Hematopoietic multipotent progenitor cell treated with erythropoietin and hydrocortisone succinate and interleukin-3 and kit ligand, for 8 days (in vitro differentiated cells): ENCODE results near the gene MRPL58.
A peak's percentile ranks its signal among the peaks of the same experiment; 100 is the strongest.
"Not testable (repeated sequence)": the region's sequence is repeated elsewhere in the genome, so short reads cannot be mapped to it uniquely, and the experiment has no call there.

Experiments used
- DNase-seq: peaks from one replicate; pipeline ENCODE4 v3.0.0-alpha.2; 2015

Gene MRPL58

DNA sequence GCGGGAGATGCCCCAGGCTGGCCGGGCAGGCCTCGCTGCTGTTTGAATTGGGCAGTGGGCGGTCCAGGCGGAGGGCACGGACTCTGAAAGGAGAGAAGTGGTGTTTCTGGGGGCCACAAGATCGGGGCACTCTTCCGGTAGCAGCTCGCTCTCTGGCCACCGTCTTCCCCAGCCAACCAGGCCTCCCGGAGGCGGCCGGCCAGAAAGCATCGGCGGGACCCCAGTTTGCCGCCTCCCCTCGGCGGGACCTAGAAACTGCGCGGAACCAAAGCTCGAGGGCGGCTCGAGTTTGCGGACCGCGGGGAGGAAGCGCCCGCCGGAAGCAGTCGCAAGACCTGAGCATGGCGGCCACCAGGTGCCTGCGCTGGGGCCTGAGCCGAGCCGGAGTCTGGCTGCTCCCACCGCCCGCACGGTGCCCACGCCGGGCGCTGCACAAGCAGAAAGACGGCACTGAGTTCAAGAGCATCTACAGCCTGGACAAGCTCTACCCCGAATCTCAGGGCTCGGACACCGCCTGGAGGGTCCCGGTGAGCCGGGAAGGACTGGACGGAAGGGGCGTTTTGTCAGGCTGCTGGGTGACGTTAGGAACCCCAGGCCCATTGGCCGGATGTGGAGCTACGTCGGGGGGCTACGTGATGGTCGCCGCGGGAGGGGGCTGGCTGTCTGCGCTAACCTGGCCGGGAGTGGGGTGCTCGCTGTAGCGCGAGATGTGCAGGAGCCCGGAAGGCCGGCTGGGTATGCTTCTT is at the start of gene MRPL58:
MRPL58 (plus strand) TSS at position 325 of the 746 bp plus-strand sequence; CDS start at position 342, 17 bp downstream.
- peak; percentile 88 for DNase-seq

- DNase-seq, result no peak
Observed at GRCh38 chr17:74963656-74964055, 48.8 kb upstream of the MRPL58 start.

DNA sequence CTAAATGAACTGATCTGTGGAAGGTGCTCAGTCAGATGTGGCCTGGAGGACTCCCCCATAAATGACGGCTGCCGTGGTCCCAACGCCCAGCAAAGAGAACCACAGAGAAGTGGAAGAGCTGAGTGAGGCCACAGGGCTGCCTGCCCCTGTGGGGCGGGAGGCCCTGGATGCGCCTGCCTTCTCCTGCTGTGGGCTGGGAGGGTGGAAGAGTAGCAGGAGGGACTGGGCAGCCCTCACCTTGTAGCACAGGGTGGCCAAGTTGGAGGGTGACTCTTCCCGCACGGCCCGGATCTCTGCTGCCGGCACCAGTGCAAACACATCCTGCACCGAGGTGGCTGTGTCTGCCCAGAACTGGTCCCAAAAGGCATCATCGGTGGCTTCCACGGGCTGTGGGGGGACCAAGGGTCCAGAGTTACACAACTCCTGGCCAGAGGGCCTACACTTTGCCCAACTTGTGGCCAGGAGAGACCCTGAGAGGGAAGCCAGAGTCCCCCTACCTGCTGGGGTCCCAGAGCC is 48.2 kb upstream of the MRPL58 start:
- no peak for DNase-seq

- DNase-seq, result no peak
Observed at GRCh38 chr17:74964988-74965622, 47.4 kb upstream of the MRPL58 start.

GRCh38 chr17:74968361-74968780 is 44.1 kb upstream of the MRPL58 start:
- no peak for DNase-seq

DNA sequence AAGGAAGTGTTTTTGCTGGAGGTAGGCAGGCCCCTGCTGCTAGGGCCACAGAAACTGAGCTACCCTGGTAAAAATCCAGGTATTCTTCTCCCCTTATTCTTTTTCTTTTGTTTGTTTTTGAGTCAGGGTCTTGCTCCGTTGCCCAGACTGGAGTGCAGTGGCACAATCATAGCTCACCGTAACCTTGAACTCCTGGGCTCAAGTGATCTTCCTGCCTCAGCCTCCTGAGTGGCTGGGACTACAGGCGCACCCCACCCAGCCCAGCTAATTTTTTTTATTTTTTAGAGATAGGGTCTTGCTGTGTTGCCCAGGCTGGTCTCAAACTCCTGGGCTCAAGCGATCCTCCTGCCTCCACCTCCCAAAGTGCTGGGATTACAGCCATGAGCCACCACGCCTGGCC is 43.0 kb upstream of the MRPL58 start:
- DNase-seq, result not testable (repeated sequence)

DNA sequence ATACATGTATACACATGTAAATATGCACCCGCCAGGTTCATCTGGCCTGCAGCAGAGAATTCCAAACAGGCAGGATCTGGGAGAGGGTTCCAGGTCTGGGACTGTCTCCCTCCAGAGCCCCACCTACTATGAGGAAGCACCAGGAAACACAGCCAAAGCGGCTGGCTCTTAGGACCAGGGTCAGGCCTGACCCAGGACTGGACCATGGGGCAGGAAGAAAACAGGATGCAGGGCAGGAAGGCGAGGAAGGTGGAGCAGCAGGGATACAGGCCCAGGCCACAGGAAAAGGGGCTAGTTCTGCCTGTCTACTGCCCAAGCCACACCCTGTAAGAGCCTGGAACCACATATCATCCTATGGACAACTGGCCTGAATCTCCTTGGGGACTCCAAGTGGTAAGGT is 42.1 kb upstream of the MRPL58 start:
- no peak for DNase-seq

- no peak for DNase-seq
Observed at GRCh38 chr17:74971069-74971841, 41.2 kb upstream of the MRPL58 start.

- no peak for DNase-seq
Observed at GRCh38 chr17:74971842-74972106, 40.7 kb upstream of the MRPL58 start.

DNA sequence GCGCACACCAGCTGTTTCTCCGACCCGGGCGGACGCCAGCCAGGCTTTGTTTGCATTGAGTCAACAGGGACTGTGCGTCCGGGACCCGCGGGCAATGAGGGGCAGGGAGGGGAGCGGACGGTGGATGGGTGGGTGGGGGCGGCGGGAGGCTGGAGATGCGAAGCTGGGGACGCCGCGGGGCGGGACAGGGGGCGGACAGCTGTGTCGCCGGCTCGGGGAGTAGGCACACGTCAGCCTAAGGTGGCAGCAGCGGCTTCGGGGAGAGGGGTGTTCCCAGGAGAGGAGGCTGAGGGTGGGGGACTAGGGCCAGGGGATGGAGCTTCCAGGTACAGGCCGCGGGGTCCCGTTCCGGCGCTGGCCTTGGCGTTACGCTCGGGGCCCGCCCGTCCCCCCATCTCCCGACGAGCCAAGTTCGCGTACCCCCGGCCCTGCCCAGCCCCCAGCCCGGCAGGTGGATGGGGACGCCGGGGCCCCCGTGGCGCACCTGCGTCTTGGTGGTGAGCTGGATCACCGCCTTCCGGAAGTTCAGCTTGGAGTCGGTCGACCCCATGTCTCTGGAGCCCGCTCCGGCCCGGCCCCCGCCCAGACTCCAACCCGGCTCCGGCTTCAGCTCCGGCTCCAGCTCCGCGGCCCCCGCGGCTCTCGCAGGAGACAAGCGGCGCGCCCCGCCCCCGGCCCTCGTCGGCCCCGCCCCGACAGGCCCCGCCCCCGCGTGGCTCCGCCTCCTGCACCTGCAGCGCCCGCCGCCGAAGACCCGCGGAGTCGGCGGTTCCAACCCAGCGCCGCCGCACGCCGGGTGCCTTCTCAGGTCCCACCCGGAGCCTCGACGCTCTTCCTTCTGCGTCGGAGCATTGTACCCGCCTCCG is 40.1 kb upstream of the MRPL58 start, which contains the start of gene HID1:
HID1 (minus strand) TSS at position 653 of the 866 bp plus-strand sequence; CDS start at position 550, 103 bp downstream.
- DNase-seq, result no peak

- DNase-seq, result no peak
Observed at GRCh38 chr17:74972973-74973328, 39.5 kb upstream of the MRPL58 start.

GRCh38 chr17:74975943-74976342 is 36.5 kb upstream of the MRPL58 start:
- no peak for DNase-seq

- DNase-seq, result no peak
Observed at GRCh38 chr17:74977802-74978201, 34.7 kb upstream of the MRPL58 start.

GRCh38 chr17:74978240-74978639 is 34.2 kb upstream of the MRPL58 start:
- no peak for DNase-seq

DNA sequence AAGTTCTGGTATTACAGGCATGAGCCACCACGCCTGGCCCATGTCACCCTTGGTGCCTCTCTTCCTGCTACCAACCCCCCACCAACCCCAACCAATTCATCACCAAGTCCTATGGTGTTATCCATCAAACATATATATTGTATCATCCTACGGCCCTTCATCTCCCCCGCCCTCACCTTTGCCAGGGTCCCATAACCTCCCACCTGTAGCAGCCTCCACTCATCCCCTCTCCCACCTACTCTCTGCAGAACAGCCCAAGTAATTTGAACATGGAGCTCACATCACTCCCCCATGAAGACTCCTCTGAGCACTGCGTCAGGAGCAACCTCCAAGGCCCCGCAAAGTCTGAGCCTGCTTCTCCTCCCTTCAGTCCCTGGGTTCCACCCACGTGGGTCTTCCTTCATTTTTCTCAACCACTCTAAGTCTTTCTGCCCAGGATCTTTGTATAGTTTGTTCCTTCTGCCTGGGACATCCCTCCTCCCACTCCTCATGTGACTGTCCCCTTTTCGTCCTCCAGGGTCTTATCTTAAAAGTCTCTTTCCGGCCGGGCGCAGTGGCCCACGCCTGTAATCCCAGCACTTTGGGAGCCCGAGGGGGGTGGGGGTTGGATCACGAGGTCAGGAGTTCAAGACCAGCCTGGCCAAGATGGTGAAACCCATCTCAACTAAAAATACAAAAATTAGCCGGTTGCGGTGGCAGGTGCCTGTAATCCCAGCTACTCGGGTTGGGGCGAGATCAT is 32.9 kb upstream of the MRPL58 start:
- no peak for DNase-seq

GRCh38 chr17:74981318-74981978 is 31.0 kb upstream of the MRPL58 start:
- no peak for DNase-seq

GRCh38 chr17:74981979-74982662 is 30.3 kb upstream of the MRPL58 start:
- peak; percentile 33 for DNase-seq

DNA sequence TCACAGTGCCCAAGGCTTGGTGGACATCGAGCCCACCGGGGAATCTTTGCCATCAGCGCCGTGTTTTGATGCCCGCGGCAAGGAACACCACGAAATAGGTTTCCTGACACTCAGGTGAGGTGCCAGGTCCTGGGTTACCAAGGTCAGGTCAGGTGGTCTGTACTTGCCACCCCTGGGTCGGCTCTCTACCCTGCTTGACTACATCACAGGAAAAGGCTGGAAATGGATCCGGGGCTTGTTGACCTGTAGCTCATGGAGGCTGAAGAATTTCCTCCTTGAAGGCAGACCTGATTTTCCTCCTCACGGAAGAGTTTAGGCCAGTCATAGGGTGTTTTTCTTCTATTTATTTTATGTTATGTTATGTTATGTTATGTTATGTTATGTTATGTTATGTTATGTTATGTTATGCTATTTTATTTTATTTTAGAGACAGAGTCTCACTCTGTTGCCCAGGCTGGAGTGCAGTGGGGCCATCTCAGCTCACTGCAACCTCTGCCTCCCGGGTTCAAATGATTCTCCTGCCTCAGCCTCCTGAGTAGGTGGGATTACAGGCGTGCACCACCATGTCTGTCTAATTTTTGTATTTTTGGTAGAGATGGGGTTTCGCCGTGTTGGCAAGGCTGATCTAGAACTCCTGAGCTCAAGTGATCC is 29.7 kb upstream of the MRPL58 start:
- not testable (repeated sequence) for DNase-seq

DNA sequence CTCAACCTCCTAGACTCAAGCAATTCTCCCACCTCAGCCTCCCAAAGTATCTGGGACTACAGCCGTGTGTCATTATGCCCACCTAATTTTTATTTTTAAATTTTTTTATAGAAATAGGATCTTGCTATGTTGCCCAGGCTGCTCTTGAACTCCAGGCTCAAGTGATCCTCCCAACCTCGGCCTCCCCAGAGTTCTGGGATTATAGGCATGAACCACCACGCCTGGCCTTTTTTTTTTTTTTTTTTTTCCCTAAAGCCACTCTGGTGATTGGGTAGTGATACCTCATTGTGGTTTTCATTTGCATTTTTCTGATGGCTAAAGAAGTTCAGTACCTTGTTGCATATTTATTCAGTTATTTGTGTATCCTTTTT is 26.3 kb upstream of the MRPL58 start:
- DNase-seq, result no peak

DNA sequence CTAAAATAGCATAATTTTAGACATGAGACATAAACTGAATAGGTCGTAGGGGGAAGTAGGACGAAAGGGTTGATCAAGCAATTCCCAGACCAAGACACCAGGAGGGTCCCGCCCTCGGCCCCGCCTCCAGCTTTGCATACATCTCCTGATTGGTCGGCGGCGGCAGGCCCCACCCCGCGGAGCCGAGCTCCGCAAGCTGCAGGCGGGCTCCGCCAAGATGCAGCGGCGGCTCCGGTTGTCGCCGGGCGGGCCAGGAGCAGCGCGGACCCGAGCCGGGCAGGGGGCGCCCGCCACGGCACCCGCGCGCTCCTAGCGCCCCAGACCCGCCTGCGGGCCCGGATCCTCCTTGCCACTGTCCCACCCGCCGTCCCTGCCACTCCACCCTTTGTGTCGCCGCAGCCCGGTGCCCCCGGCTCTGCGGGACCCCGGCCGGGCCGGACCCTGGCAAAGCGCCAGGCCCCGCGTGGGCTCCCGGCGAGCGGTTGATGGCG is 25.0 kb upstream of the MRPL58 start, which contains the start of gene CDR2L:
CDR2L (plus strand) TSS at position 215 of the 491 bp plus-strand sequence. CDS start 412 bp downstream, outside the sequence.
- peak; percentile 87 for DNase-seq
